Left colon (tissue), 2 donors: ENCODE measurements around the gene EVX2. TPM values are rescaled to one million over a fixed set of nuclear protein-coding genes. Genes with fewer than 3 reads are reported as not detected.
A peak's percentile ranks its signal among the peaks of the same experiment; 100 is the strongest.

ENCODE experiments used
- ATAC-seq: fragments of 200-7000 bp; cut with Tn5 transposase; one replicate; pipeline ENCODE4 v1.9.1; 2020; ENCODE audit warnings: mild to moderate bottlenecking, moderate library complexity
- DNase-seq, 2 donors: peaks; one replicate each; pipeline ENCODE4 v3.0.0-alpha.2; 2020
- intact Hi-C, 2 donors: fragments of 100-400 bp; cut with DNase I in 1 of 2; cut with micrococcal nuclease in 1 of 2; formaldehyde crosslinking; loops; one replicate each; pipeline versions ENCODE4 v1.11.2 to v1.14.0; 2022; cut with DNase I, micrococcal nuclease
- total RNA-seq, 2 donors: library from RNA; stranded (reverse); fragmentation: NEBNext Ultra II Directional; extraction: Animal tissue kit (Norgen Biotek cat#: 25700); gene quantifications; one replicate each; pipeline ENCODE4 v1.2.1, GENCODE V29; 2021
- donor health status: DM: no; HTN: no; CAD: no.
- donor health status: DM: yes; HTN: yes; CAD: no.

EVX2 gene
- total RNA-seq, 2 donors from 2014 or later: not detected

- ATAC-seq (no peak), DNase-seq (no peak)
- intact Hi-C loops: loop anchor here in 1 of 2 donors (10.0 kb wide), 1 partner anchor 406 kb away; no protein-coding TSS in a partner anchor
These were observed 7.1 kb upstream of the EVX2 start for GRCh38 chr2:176090862-176091261.

- intact Hi-C loops: loop anchor here in 1 of 2 donors (10.0 kb wide), 1 partner anchor 405 kb away; no protein-coding TSS in a partner anchor
- ATAC-seq: no peak
- DNase-seq: no peak
These were observed 6.2 kb upstream of the EVX2 start for GRCh38 chr2:176089843-176090395.

- ATAC-seq: no peak
- intact Hi-C loops: no loop called here
- DNase-seq: no peak
These were observed 5.4 kb upstream of the EVX2 start for GRCh38 chr2:176088937-176089842.

GRCh38 chr2:176088048-176088936, 4.5 kb upstream of the EVX2 start:
- DNase-seq (peak in 1 of 2 donors; percentile 72), ATAC-seq (peak; percentile 87)
- intact Hi-C loops: no loop called here

GRCh38 chr2:176087330-176088047, 3.7 kb upstream of the EVX2 start:
- intact Hi-C loops: no loop called here
- no peak for ATAC-seq

DNA sequence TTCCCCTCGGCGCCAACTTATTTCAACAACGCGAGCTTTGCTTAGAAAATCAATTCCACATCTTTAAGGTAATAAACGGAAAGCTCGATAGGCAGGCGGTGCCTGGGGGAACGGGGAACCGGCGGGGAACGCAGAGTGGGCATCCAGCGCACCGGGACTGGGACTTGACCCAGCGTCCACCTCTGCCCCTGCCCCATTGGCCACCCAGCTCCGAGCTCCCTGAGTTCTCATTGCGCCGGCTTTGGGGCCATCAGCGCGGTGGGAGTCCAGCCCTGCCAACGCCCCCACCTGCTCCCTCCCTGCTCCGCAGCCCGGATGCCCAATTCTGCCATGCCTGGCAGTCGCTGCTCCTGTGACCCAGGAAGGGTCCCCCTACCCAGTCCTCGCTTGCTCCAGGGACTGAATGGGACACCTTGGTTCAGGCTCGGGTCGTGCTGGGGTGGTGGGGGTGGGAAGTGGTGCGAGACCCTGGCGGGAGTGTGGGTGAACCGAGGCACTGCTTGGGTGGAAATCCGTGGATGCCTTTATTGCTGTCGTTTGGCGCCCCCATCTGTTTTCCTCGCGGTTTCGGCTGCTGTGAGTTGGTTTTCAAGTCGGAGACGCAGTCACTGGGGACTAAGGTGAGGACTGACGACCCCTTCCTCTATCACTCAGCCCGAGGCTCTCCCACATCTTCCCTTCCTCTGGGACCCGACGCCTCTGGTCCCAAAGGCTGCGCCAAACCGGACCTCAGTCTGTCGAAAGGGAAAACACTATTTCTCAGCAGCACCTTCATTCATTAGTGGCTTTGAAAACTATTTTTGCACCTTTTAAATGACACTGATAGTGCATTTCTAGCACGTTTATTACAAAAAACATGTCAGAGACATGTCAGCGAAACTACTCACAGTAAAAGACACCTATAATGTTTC, 2.4 kb upstream of the EVX2 start:
- DNase-seq: no peak
- peak; percentile 34 for ATAC-seq
- intact Hi-C loops: no loop called here

More at GRCh38 chr2:176087330-176088047, 3.7 kb upstream of the EVX2 start:
- no peak for DNase-seq

DNA sequence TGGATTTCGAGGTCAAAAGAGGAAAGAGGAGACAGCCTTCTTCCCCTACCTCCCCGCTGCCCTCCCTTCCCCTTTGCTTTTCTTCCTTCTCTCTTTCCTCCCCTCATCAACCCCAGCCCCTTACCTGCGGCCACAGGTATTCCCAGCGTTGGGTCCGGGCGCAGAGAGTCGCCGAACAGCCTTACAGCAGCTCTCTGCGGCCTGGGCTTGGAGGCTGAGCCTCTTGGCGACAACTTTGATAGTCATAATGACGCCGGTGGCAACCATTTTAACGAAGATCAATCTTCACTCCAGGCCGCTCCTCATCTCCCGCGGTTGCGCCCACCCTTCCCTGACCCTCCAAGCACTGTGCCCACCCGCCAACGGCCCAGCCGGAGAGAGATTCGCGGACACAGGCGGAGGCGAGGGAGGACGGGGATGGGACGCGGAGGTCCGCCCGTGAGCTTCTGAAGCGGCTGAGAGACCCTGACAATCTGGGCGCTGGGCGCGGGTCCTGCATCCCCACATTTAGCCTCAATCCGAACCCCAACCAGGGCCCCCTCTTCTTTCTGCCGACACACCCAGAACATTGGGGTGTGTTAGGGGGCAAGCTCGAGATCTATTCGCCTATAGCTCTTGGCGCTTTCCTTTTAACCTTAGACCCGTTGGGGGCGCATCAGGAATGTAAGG, 1.5 kb upstream of the EVX2 start:
- DNase-seq (no peak), ATAC-seq (no peak)
- intact Hi-C loops: no loop called here

- intact Hi-C loops: loop anchor here in 1 of 2 donors (5.0 kb wide), 1 partner anchor 397 kb away; no protein-coding TSS in a partner anchor
- no peak for DNase-seq
- no peak for ATAC-seq
These were observed 903 bp upstream of the EVX2 start for GRCh38 chr2:176084611-176085119.

DNA sequence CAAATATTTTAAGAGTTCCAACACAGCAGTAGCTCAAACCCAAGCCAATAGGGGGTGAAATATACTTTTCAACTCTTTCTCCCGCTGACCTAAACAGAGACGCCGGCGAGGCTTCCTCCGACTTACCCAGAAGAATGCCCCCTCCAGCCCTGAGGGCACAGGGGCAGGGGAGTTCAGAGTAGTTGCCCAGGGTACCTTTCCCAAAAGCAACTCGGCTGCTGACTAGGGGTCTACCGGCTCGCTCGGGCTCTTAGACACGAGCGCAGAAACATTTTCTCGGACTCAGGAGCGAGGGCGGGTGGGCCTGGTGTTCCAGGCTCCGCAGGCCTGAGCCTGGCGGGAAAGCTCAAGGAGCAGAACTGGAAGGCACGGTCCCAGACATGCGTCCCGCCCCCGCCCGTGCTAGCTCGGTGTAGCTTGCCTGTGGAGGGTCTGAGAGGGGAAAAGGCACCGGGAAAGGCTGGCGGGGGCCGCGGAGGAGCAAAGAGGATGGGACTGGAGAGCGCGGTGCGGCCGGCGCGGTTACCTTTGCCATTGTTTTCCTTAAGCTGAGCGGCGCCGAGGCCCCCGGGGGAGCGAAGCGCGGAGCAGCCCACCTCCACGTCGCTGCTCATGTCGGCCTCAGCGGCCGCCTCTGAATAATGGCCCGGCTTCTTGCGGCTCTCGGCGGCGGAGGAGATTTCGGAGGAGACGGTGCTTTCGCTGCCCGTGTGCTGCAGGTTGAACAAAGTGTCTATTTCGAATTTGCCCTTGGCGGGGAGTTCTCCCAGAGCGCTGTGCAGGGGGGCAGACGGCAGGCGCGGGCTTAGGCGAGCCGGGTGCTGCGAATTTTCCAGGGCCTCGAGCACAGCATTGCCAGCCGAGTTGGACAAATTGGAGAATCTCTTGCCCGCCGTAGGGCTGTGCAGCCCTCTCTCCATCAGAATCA, 674 bp downstream of the EVX2 start:
- no peak for DNase-seq
- intact Hi-C loops: loop anchor here in 1 of 2 donors (5.0 kb wide), 1 partner anchor 396 kb away; no protein-coding TSS in a partner anchor

GRCh38 chr2:176082525-176082823, 1.3 kb downstream of the EVX2 start:
- no peak for DNase-seq
- no peak for ATAC-seq
- intact Hi-C loops: loop anchor here in 1 of 2 donors (5.0 kb wide), 1 partner anchor 395 kb away; no protein-coding TSS in a partner anchor

More for the DNA sequence above, 674 bp downstream of the EVX2 start:
- ATAC-seq: no peak

- no peak for DNase-seq
- peak; percentile 28 for ATAC-seq
- intact Hi-C loops: loop anchor here in 1 of 2 donors (5.0 kb wide), 1 partner anchor 395 kb away; no protein-coding TSS in a partner anchor
These were observed 1.8 kb downstream of the EVX2 start for GRCh38 chr2:176081837-176082524.

- DNase-seq (no peak), ATAC-seq (no peak)
- intact Hi-C loops: loop anchor here in 1 of 2 donors (5.0 kb wide), 1 partner anchor 394 kb away; no protein-coding TSS in a partner anchor
These were observed 2.4 kb downstream of the EVX2 start for GRCh38 chr2:176081376-176081836.

DNA sequence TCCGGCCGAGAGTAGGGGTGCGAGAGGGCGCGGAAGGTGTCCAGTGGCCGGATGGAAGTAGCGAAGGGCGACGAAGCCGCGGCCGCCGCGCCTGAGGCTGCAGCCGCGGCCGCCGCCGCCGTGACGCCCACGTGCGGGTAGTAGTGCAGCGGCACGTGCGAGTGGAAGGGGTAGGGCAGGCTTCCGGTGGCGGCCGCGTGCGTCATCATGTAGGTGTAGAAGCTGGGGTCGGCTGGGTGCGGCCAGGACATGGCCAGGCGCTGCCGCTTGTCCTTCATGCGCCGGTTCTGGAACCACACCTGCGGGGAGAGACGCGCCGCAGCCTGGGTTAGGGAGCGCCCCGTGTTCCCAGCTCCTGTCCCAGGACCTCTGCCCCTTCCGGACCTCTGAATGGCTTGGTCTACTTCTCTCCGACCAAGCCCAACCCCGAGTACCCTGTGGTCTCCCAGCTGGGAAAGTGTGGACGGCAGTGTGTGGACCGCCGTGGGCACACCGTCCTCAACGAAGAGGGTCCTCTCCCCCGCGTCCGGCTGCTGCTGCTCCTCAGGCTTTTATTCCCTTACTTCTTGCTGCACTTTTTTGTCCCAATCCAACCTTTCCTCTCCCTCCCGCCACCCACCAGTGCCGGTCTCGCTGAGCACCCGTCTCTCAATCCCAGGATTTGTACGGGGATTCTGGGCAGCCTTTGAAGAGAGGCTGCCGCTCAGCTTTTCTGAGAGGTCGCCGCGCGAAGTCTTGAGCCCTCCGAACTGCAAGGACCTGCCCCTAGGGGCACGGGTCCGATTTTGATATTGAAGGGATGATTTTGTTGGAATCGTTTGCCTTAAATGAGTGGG, 3.0 kb downstream of the EVX2 start:
- intact Hi-C loops: loop anchor here in 1 of 2 donors (5.0 kb wide), 1 partner anchor 393 kb away; no protein-coding TSS in a partner anchor
- peak; percentile 66 for ATAC-seq
- no peak for DNase-seq
